MCF 10A (cell line): Measurements from ENCODE around the gene UTP4. TPM values are rescaled to one million over a fixed set of nuclear protein-coding genes. Genes with fewer than 3 reads are reported as not detected.
A peak's percentile ranks its signal among the peaks of the same experiment; 100 is the strongest.

Experiments
- Bru-seq: library from RNA; stranded (reverse); fragments of 400-500 nt; gene quantifications from one replicate; lab custom pipeline; 2021; lab: Mats Ljungman, UMichigan
- BruChase-seq, 2 experiments: library from RNA; stranded (reverse); fragments of 400-500 nt; gene quantifications; one replicate each; lab custom pipeline; 2021; lab: Mats Ljungman, UMichigan
- BruUV-seq: library from RNA; stranded (reverse); fragments of 400-500 nt; replicated peaks from 2 replicates; lab custom pipeline; 2021; lab: Mats Ljungman, UMichigan
- CTCF ChIA-PET: fragments of 300-600 bp; sonication (Branson Sonifier 250); formaldehyde crosslinking; extraction: SDS; loops from one replicate; lab custom pipeline; 2021; ENCODE audit warnings: antibody characterized with exemption, inconsistent platforms; lab: Yijun Ruan, JAX
- POLR2A ChIA-PET: fragments of 300-600, 350-650 bp; sonication (Branson Sonifier 250); formaldehyde crosslinking; extraction: SDS; loops from one replicate; lab custom pipeline; 2020; ENCODE audit warnings: antibody characterized with exemption, inconsistent platforms; lab: Yijun Ruan, JAX
- DNase-seq: peaks from one replicate; pipeline ENCODE4 v3.0.0-alpha.2; 2018; ENCODE audit not compliant: unreplicated experiment
- H3K27ac Mint-ChIP-seq: one replicate; pipeline ENCODE4 v1.8.0; 2022; ENCODE audit warnings: mild to moderate bottlenecking, low read depth, mixed read lengths; ENCODE audit not compliant: unreplicated experiment
- H3K27me3 Mint-ChIP-seq: one replicate; pipeline ENCODE4 v1.8.0; 2022; ENCODE audit warnings: mixed read lengths; ENCODE audit not compliant: insufficient read depth, unreplicated experiment
- H3K36me3 Mint-ChIP-seq: one replicate; pipeline ENCODE4 v1.8.0; 2022; ENCODE audit warnings: mild to moderate bottlenecking, moderate library complexity, mixed read lengths; ENCODE audit not compliant: insufficient read depth, unreplicated experiment
- H3K4me1 Mint-ChIP-seq: one replicate; pipeline ENCODE4 v1.8.0; 2022; ENCODE audit warnings: mixed read lengths; ENCODE audit not compliant: insufficient read depth, unreplicated experiment
- H3K4me3 Mint-ChIP-seq: one replicate; pipeline ENCODE4 v1.8.0; 2022; ENCODE audit warnings: mild to moderate bottlenecking, moderate library complexity, mixed read lengths; ENCODE audit not compliant: unreplicated experiment
- H3K9me3 Mint-ChIP-seq: one replicate; pipeline ENCODE4 v1.8.0; 2022; ENCODE audit warnings: mixed read lengths; ENCODE audit not compliant: unreplicated experiment
- CTCF ChIP-seq: fragments of 200-600 bp; IDR thresholded peaks from one replicate; pipeline ENCODE4 v1.8.0; 2022; ENCODE audit warnings: antibody characterized with exemption, mild to moderate bottlenecking; ENCODE audit not compliant: unreplicated experiment
- intact Hi-C: fragments of 100-400 bp; cut with micrococcal nuclease; formaldehyde crosslinking; loops from 2 replicates; pipeline ENCODE4 v1.14.1; 2022
- long read RNA-seq: library from polyadenylated mRNA; stranded (forward); transcript quantifications from one replicate; pipeline ENCODE4 v2.0.0, GENCODE V29; 2022
- total RNA-seq: library from RNA; stranded (reverse); gene quantifications from 2 replicates; pipeline ENCODE4 v1.2.3, GENCODE V29; 2022

The UTP4 gene
- total RNA-seq (77.1 and 97.1 TPM in 2 replicates), Bru-seq, nascent RNA (percentile 72 among the genes with signal in this experiment), BruChase-seq, experiment 1, labeled RNA remaining after a 6-hour chase (percentile 78 among the genes with signal in this experiment), BruChase-seq, experiment 2, labeled RNA remaining after a 2-hour chase (percentile 69 among the genes with signal in this experiment)
- long read RNA-seq, transcript UTP4-201 (17 exons, 2,322 nt): major isoform, 236 of 400 reads
- long read RNA-seq, transcript UTP4-203 (17 exons, 2,186 nt): minor isoform, 97 of 400 reads
- long read RNA-seq, partial matches to known transcripts: 30 of 400 reads
- long read RNA-seq, other reads (novel, unspliced or antisense): 37 of 400 reads

DNA sequence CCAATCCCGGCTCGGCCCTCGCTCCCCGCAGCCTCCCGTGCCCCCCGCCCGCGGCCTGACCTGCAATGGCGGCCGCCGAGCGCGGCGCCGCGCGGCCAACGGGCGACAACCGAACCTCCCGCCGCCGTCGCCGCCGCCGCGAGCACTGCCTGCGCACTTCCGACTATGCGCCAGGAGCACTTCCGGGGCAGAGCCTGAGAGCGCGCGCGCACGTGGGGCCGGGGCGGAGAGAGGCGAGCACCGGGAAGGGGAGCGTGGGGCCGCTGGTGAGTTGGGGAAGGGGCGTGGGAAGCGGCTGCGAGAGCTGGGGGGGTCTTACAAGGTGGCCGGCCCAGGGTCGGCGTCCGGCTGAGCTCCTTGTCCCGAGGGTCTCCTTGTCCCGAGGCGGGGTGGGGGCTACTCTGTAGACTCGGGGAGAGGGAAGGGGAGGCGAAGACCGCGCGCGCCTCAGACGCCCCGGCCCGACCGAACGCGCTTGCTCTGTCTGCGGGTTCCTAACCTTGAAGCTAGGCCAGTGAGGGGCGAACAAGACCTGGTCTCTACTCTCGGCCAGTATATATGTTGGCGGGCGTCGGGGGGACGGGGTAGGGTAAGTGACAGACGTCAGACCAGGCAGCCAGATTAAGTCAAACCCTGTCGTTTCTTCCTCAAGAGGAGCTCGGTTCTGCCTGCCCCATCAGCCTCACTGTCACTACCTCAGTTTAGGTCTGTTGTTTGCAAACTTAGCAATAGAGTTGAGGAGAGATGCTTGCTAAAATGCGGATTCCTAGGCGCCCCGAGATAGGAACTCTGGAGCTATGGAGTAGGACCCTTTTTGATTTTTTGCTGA, at the start of gene UTP4, which contains the start of gene CHTF8:
TSS of gene UTP4 (plus strand) at position 226 of the 829 bp plus-strand sequence. CDS start 811 bp downstream, outside the sequence.
TSS of gene CHTF8 (minus strand) at position 165 of the 829 bp plus-strand sequence. CDS start 11,130 bp downstream, outside the sequence.
- Mint-ChIP-seq H3K36me3 (peaks cover 64% of the 10 kb centered on the region), H3K4me3 (peak within 1 kb of the TSS; percentile 87), H3K4me1 (peaks cover 20% of the 10 kb centered on the region), H3K27me3 (no peaks in the 10 kb centered on the region), H3K9me3 (no peaks in the 10 kb centered on the region), H3K27ac (peak within 1 kb of the TSS; percentile 87)
- CTCF ChIA-PET: interaction anchor here (0.6 to 1.9 kb wide), 15 partner anchors 9 to 604 kb away, joined by 3 to 13 read pairs (median 3); no protein-coding TSS in a partner anchor
- DNase-seq: peak; percentile 76
- BruUV-seq: no TSS peak
- POLR2A ChIA-PET: interaction anchor here (0.5 to 3.0 kb wide), 44 partner anchors 8 to 861 kb away, joined by 3 to 24 read pairs (median 4); partner anchors contain the start of genes HAS3, PDF, SNTB2 and TANGO6
- no peak for TF ChIP-seq CTCF
- intact Hi-C loops: no loop called here

GRCh38 chr16:69083306-69083941, 49.0 kb upstream of the UTP4 start:
- TF ChIP-seq CTCF: no peak
- ChIA-PET CTCF (interaction anchor here (0.6 kb wide), 1 partner anchor 1090 kb away, joined by 3 read pairs; no protein-coding TSS in a partner anchor), POLR2A (interaction anchor here (1.4 kb wide), 1 partner anchor 10 kb away, joined by 5 read pairs; no protein-coding TSS in a partner anchor)
- DNase-seq: no peak
- Mint-ChIP-seq H3K9me3 (no peaks in the 10 kb centered on the region), H3K27ac (no peak overlapping the region), H3K36me3 (peaks cover 8% of the 10 kb centered on the region), H3K4me1 (no peaks in the 10 kb centered on the region), H3K4me3 (no peak overlapping the region), H3K27me3 (no peaks in the 10 kb centered on the region)
- no TSS peak for BruUV-seq
- intact Hi-C loops: no loop called here

DNA sequence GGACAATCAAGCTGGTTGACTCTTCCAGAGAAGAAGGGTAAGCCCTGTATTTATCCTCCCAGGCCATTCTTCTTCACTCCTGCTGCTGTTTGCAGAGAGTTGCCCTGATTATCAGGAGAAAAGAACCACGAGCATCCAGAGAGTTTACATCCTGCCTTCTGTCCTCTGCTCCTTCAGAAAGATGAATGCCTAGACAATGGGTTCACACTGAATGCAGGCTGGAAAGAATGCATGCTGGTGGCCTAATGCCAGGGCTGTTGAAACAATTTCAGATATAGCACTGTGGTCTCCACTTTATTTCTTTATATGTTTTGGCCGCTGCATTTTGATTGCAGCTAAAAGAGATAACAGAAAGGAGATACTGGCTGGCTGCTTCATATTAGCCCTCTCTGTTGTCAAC, 48.2 kb upstream of the UTP4 start:
- Mint-ChIP-seq H3K9me3 (no peaks in the 10 kb centered on the region), H3K4me3 (no peak overlapping the region), H3K4me1 (no peaks in the 10 kb centered on the region), H3K27ac (no peak overlapping the region), H3K36me3 (peaks cover 8% of the 10 kb centered on the region), H3K27me3 (no peaks in the 10 kb centered on the region)
- no TSS peak for BruUV-seq
- intact Hi-C loops: no loop called here
- DNase-seq: no peak
- ChIA-PET CTCF (interaction anchor here (1.1 kb wide), 1 partner anchor 17 kb away, joined by 3 read pairs; no protein-coding TSS in a partner anchor), POLR2A (no interaction called here)
- TF ChIP-seq CTCF: no peak
